Activated gamma-delta T cell treated with anti-CD3 and anti-CD28 coated beads, Interleukin-2, amount 50 U/mL, for 16 hours (primary cell): Measurements from ENCODE around the gene RETREG1.

Experiments used
- DNase-seq: peaks from one replicate; pipeline ENCODE4 v3.0.0-alpha.2; 2020; ENCODE audit warnings: low read depth

RETREG1 gene

GRCh38 chr5:16528382-16529110 lies 88.3 kb downstream of the RETREG1 start:
- no peak for DNase-seq

GRCh38 chr5:16525651-16526050 lies 91.1 kb downstream of the RETREG1 start:
- DNase-seq = no peak

GRCh38 chr5:16524286-16524685 lies 92.5 kb downstream of the RETREG1 start:
- no peak for DNase-seq

GRCh38 chr5:16521521-16522483 lies 95.0 kb downstream of the RETREG1 start:
- DNase-seq = no peak

- DNase-seq = no peak
These were observed 96.0 kb downstream of the RETREG1 start for GRCh38 chr5:16520841-16521240.

GRCh38 chr5:16519435-16519834 lies 97.4 kb downstream of the RETREG1 start:
- DNase-seq = no peak

GRCh38 chr5:16518606-16519005 lies 98.2 kb downstream of the RETREG1 start:
- no peak for DNase-seq

- no peak for DNase-seq
These were observed 101.3 kb downstream of the RETREG1 start for GRCh38 chr5:16515532-16515931.

GRCh38 chr5:16510098-16510497 lies 106.7 kb downstream of the RETREG1 start:
- no peak for DNase-seq

- DNase-seq = no peak
These were observed 107.9 kb downstream of the RETREG1 start for GRCh38 chr5:16508730-16509531.

- DNase-seq = no peak
These were observed 109.1 kb downstream of the RETREG1 start for GRCh38 chr5:16507716-16508115.

GRCh38 chr5:16505904-16506303 lies 110.9 kb downstream of the RETREG1 start:
- no peak for DNase-seq

- DNase-seq = no peak
These were observed 111.5 kb downstream of the RETREG1 start for GRCh38 chr5:16505140-16505891.

GRCh38 chr5:16504571-16504970 lies 112.2 kb downstream of the RETREG1 start:
- DNase-seq = no peak

- no peak for DNase-seq
These were observed 113.9 kb downstream of the RETREG1 start for GRCh38 chr5:16502866-16503265.

- DNase-seq = no peak
These were observed 116.8 kb downstream of the RETREG1 start for GRCh38 chr5:16500024-16500423.

GRCh38 chr5:16497546-16497945 lies 119.3 kb downstream of the RETREG1 start:
- no peak for DNase-seq

- no peak for DNase-seq
These were observed 123.5 kb downstream of the RETREG1 start for GRCh38 chr5:16493261-16493660.

- DNase-seq = no peak
These were observed 124.2 kb downstream of the RETREG1 start for GRCh38 chr5:16492398-16493140.

GRCh38 chr5:16490911-16491310 lies 125.9 kb downstream of the RETREG1 start:
- DNase-seq = no peak

GRCh38 chr5:16489322-16489791 lies 127.4 kb downstream of the RETREG1 start:
- DNase-seq = no peak
